ENCODE results near the gene MMEL1.

Gene MMEL1

DNA sequence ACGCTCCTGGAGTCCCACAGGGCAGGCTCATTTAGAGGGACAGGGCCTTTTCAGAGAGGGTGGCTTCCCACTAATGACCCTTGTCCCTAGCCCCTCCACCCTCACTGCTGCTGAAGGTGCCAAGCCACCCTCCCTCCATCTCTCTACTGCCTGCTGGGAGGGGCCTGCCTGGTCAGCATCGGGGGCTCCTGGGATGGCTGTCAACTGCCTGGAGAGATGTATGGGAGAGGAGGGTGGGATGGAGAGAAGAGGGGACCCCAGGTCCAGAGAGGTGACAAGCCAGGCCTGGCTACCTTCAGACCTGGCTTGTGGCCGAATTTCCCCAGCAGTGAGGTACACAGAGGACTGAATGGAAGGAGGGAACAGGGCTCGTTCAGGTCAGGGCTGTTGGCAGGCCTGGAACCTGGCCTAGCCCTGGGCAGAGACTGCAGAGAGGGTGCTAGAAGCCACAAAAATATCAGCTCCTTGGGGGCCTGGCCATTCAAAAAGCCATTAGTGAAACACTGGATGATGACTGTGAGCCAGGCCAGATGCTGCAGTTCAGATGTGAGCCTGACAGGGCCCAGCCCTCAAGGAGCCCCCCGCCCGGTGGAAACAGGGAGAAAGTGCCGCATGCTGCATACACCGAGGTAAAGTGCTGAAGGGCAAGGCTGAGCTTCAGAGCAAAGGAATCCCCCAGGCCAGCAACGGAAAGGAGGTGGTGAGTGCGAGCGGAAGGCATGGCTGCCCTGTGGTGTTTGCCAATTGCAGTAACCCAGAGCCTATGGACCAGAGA lies 20.0 kb downstream of the MMEL1 start:
- ChIA-PET CTCF (interaction anchor here (0.6 kb wide), 1 partner anchor 234 kb away, joined by 3 read pairs; no protein-coding TSS in a partner anchor), POLR2A (no interaction called here)
- Histone ChIP-seq H3K4me1 (ENCODE audit: control insufficient read depth, insufficient read depth, low read length) (no peaks in the 10 kb centered on the region), H3K36me3 (ENCODE audit: control insufficient read depth in 2 of 2, insufficient read depth in 1 of 2, low read length in 2 of 2) (no peaks in the 10 kb centered on the region), H3K27ac (ENCODE audit: extremely low read depth, low read depth, low read length) (no peak overlapping the region), H3K4me3 (ENCODE audit: low read depth, low read length) (no peak overlapping the region), H3K9me3 (ENCODE audit: control insufficient read depth, insufficient read depth, low read depth, low read length) (no peaks in the 10 kb centered on the region)
- no peak for TF ChIP-seq ZBTB10 (tag by site-specific recombination; IDR thresholded peaks at IDR 0.05)
- TF ChIP-seq, protein P1, sequence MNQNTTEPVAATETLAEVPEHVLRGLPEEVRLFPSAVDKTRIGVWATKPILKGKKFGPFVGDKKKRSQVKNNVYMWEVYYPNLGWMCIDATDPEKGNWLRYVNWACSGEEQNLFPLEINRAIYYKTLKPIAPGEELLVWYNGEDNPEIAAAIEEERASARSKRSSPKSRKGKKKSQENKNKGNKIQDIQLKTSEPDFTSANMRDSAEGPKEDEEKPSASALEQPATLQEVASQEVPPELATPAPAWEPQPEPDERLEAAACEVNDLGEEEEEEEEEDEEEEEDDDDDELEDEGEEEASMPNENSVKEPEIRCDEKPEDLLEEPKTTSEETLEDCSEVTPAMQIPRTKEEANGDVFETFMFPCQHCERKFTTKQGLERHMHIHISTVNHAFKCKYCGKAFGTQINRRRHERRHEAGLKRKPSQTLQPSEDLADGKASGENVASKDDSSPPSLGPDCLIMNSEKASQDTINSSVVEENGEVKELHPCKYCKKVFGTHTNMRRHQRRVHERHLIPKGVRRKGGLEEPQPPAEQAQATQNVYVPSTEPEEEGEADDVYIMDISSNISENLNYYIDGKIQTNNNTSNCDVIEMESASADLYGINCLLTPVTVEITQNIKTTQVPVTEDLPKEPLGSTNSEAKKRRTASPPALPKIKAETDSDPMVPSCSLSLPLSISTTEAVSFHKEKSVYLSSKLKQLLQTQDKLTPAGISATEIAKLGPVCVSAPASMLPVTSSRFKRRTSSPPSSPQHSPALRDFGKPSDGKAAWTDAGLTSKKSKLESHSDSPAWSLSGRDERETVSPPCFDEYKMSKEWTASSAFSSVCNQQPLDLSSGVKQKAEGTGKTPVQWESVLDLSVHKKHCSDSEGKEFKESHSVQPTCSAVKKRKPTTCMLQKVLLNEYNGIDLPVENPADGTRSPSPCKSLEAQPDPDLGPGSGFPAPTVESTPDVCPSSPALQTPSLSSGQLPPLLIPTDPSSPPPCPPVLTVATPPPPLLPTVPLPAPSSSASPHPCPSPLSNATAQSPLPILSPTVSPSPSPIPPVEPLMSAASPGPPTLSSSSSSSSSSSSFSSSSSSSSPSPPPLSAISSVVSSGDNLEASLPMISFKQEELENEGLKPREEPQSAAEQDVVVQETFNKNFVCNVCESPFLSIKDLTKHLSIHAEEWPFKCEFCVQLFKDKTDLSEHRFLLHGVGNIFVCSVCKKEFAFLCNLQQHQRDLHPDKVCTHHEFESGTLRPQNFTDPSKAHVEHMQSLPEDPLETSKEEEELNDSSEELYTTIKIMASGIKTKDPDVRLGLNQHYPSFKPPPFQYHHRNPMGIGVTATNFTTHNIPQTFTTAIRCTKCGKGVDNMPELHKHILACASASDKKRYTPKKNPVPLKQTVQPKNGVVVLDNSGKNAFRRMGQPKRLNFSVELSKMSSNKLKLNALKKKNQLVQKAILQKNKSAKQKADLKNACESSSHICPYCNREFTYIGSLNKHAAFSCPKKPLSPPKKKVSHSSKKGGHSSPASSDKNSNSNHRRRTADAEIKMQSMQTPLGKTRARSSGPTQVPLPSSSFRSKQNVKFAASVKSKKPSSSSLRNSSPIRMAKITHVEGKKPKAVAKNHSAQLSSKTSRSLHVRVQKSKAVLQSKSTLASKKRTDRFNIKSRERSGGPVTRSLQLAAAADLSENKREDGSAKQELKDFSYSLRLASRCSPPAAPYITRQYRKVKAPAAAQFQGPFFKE (tag by site-specific recombination; IDR thresholded peaks at IDR 0.05; ENCODE audit: borderline replicate concordance) = no peak
- no peak for TF ChIP-seq ZNF660 (tag by site-specific recombination; IDR thresholded peaks at IDR 0.05)
- TF ChIP-seq ZNF169 (tag by site-specific recombination; IDR thresholded peaks at IDR 0.05) = no peak
- TF ChIP-seq, protein P2, sequence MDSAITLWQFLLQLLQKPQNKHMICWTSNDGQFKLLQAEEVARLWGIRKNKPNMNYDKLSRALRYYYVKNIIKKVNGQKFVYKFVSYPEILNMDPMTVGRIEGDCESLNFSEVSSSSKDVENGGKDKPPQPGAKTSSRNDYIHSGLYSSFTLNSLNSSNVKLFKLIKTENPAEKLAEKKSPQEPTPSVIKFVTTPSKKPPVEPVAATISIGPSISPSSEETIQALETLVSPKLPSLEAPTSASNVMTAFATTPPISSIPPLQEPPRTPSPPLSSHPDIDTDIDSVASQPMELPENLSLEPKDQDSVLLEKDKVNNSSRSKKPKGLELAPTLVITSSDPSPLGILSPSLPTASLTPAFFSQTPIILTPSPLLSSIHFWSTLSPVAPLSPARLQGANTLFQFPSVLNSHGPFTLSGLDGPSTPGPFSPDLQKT (IDR thresholded peaks at IDR 0.05; ENCODE audit: borderline replicate concordance, low read depth, low read length) = no peak
- TF ChIP-seq ZNF248 (tag by site-specific recombination; IDR thresholded peaks at IDR 0.05) = no peak
- TF ChIP-seq ZNF423 (tag by site-specific recombination; IDR thresholded peaks at IDR 0.05) = no peak
- no peak for TF ChIP-seq ZNF341 (tag by site-specific recombination; IDR thresholded peaks at IDR 0.05; ENCODE audit: low read depth)

GRCh38 chr1:2611621-2612437 lies 21.0 kb downstream of the MMEL1 start:
- Histone ChIP-seq H3K9me3 (ENCODE audit: control insufficient read depth, insufficient read depth, low read depth, low read length) (no peaks in the 10 kb centered on the region), H3K4me3 (ENCODE audit: low read depth, low read length) (no peak overlapping the region), H3K36me3 (ENCODE audit: control insufficient read depth in 2 of 2, insufficient read depth in 1 of 2, low read length in 2 of 2) (no peaks in the 10 kb centered on the region), H3K4me1 (ENCODE audit: control insufficient read depth, insufficient read depth, low read length) (no peaks in the 10 kb centered on the region), H3K27ac (ENCODE audit: extremely low read depth, low read depth, low read length) (no peak overlapping the region)
- TF ChIP-seq ZIC2 (tag by site-specific recombination; IDR thresholded peaks at IDR 0.05) (peak; percentile 44; the same call in 1 of the 2 replicates), GLIS1 (tag by site-specific recombination; IDR thresholded peaks at IDR 0.05) (peak; percentile 87), ZNF571 (tag by site-specific recombination; IDR thresholded peaks at IDR 0.05) (no peak)
- ChIA-PET POLR2A (no interaction called here), CTCF (interaction anchor here (0.6 kb wide), 1 partner anchor 11 kb away, joined by 3 read pairs; no protein-coding TSS in a partner anchor)
